ENCODE data around the gene KCNT1.

- TF ChIP-seq CTCF (IDR thresholded peaks at IDR 0.05) (no peak), POLR2A (IDR thresholded peaks at IDR 0.05) (no peak)
These were observed 26.6 kb downstream of the KCNT1 start for GRCh38 chr9:135728436-135729110.

Data from esophagus squamous epithelium (tissue), 4 donors.